Stomach smooth muscle (tissue), 2 donors: Measurements from ENCODE around the gene TP53BP2.

Experiments
- H3K27ac ChIP-seq: one replicate; pipeline ENCODE4 v1.7.0; 2013; ENCODE audit warnings: mild to moderate bottlenecking, low read length, inconsistent platforms
- H3K27me3 ChIP-seq, 2 donors: one replicate each; pipeline ENCODE4 v1.7.0; 2013; ENCODE audit warnings: low read length in 2 of 2; ENCODE audit not compliant: insufficient read depth in 2 of 2, control insufficient read depth in 1 of 2
- H3K36me3 ChIP-seq, 2 donors: one replicate each; pipeline ENCODE4 v1.7.0; 2013; ENCODE audit warnings: low read length in 2 of 2; ENCODE audit not compliant: control insufficient read depth in 2 of 2, insufficient read depth in 2 of 2
- H3K4me1 ChIP-seq: one replicate; pipeline ENCODE4 v1.7.0; 2013; ENCODE audit warnings: low read length; ENCODE audit not compliant: control insufficient read depth, insufficient read depth
- H3K4me3 ChIP-seq, 2 donors: one replicate each; pipeline ENCODE4 v1.7.0; 2013; ENCODE audit warnings: low read length in 2 of 2
- H3K9ac ChIP-seq, 2 donors: one replicate each; pipeline ENCODE4 v1.7.0; 2013; ENCODE audit warnings: low read length in 2 of 2, mild to moderate bottlenecking in 1 of 2
- H3K9me3 ChIP-seq, 2 donors: one replicate each; pipeline ENCODE4 v1.7.0; 2013; ENCODE audit warnings: low read length in 2 of 2; ENCODE audit not compliant: control insufficient read depth in 2 of 2
- donor health status: healthy.
- donor health status: Pancreatic carcinoma.

The TP53BP2 gene

GRCh38 chr1:223765036-223765718 is 80.6 kb downstream of the TP53BP2 start:
- no peaks in the 10 kb centered on the region for H3K4me1 ChIP-seq
- no peak overlapping the region for H3K9ac ChIP-seq
- H3K36me3 ChIP-seq = peaks cover 45 to 59% of the 10 kb centered on the region in 2 donors
- no peaks in the 10 kb centered on the region for H3K27me3 ChIP-seq
- H3K27ac ChIP-seq = peak overlapping the region; percentile 18
- no peak overlapping the region for H3K4me3 ChIP-seq
- no peaks in the 10 kb centered on the region for H3K9me3 ChIP-seq

GRCh38 chr1:223763881-223764280 is 81.9 kb downstream of the TP53BP2 start:
- Histone ChIP-seq H3K27ac (no peak overlapping the region), H3K27me3 (no peaks in the 10 kb centered on the region), H3K9ac (no peak overlapping the region), H3K4me3 (no peak overlapping the region), H3K4me1 (no peaks in the 10 kb centered on the region), H3K36me3 (peaks cover 49 to 61% of the 10 kb centered on the region in 2 donors), H3K9me3 (no peaks in the 10 kb centered on the region)

GRCh38 chr1:223763251-223763650 is 82.5 kb downstream of the TP53BP2 start:
- Histone ChIP-seq H3K36me3 (peaks cover 54 to 64% of the 10 kb centered on the region in 2 donors), H3K4me1 (no peaks in the 10 kb centered on the region), H3K27ac (no peak overlapping the region), H3K9me3 (no peaks in the 10 kb centered on the region), H3K27me3 (no peaks in the 10 kb centered on the region), H3K9ac (no peak overlapping the region), H3K4me3 (no peak overlapping the region)

GRCh38 chr1:223761411-223761810 is 84.3 kb downstream of the TP53BP2 start:
- no peaks in the 10 kb centered on the region for H3K27me3 ChIP-seq
- no peak overlapping the region for H3K9ac ChIP-seq
- H3K4me1 ChIP-seq = no peaks in the 10 kb centered on the region
- H3K27ac ChIP-seq = no peak overlapping the region
- H3K4me3 ChIP-seq = no peak overlapping the region
- peaks cover 58 to 74% of the 10 kb centered on the region in 2 donors for H3K36me3 ChIP-seq
- no peaks in the 10 kb centered on the region for H3K9me3 ChIP-seq

GRCh38 chr1:223760833-223761232 is 84.9 kb downstream of the TP53BP2 start:
- Histone ChIP-seq H3K4me3 (no peak overlapping the region), H3K27ac (no peak overlapping the region), H3K36me3 (peaks cover 52 to 77% of the 10 kb centered on the region in 2 donors), H3K9me3 (no peaks in the 10 kb centered on the region), H3K4me1 (no peaks in the 10 kb centered on the region), H3K9ac (no peak overlapping the region), H3K27me3 (no peaks in the 10 kb centered on the region)

GRCh38 chr1:223759273-223759672 is 86.5 kb downstream of the TP53BP2 start:
- no peak overlapping the region for H3K27ac ChIP-seq
- no peaks in the 10 kb centered on the region for H3K9me3 ChIP-seq
- H3K27me3 ChIP-seq = no peaks in the 10 kb centered on the region
- no peaks in the 10 kb centered on the region for H3K4me1 ChIP-seq
- no peak overlapping the region for H3K9ac ChIP-seq
- H3K4me3 ChIP-seq = no peak overlapping the region
- H3K36me3 ChIP-seq = peaks cover 63 to 74% of the 10 kb centered on the region in 2 donors

GRCh38 chr1:223758734-223759133 is 87.0 kb downstream of the TP53BP2 start:
- no peak overlapping the region for H3K27ac ChIP-seq

GRCh38 chr1:223756806-223757700 is 88.7 kb downstream of the TP53BP2 start:
- H3K4me3 ChIP-seq = no peak overlapping the region
- no peaks in the 10 kb centered on the region for H3K9me3 ChIP-seq
- H3K4me1 ChIP-seq = no peaks in the 10 kb centered on the region
- H3K27me3 ChIP-seq = no peaks in the 10 kb centered on the region
- H3K9ac ChIP-seq = no peak overlapping the region
- no peak overlapping the region for H3K27ac ChIP-seq
- peaks cover 65 to 70% of the 10 kb centered on the region in 2 donors for H3K36me3 ChIP-seq

More at GRCh38 chr1:223758734-223759133, 87.0 kb downstream of the TP53BP2 start:
- peaks cover 62 to 69% of the 10 kb centered on the region in 2 donors for H3K36me3 ChIP-seq
- H3K27me3 ChIP-seq = no peaks in the 10 kb centered on the region
- no peaks in the 10 kb centered on the region for H3K9me3 ChIP-seq
- no peaks in the 10 kb centered on the region for H3K4me1 ChIP-seq
- no peak overlapping the region for H3K9ac ChIP-seq
- H3K4me3 ChIP-seq = no peak overlapping the region

- no peak overlapping the region for H3K9ac ChIP-seq
- no peaks in the 10 kb centered on the region for H3K4me1 ChIP-seq
- no peak overlapping the region for H3K27ac ChIP-seq
- H3K9me3 ChIP-seq = no peaks in the 10 kb centered on the region
- no peaks in the 10 kb centered on the region for H3K27me3 ChIP-seq
- H3K36me3 ChIP-seq = peaks cover 71% of the 10 kb centered on the region in 2 donors
- no peak overlapping the region for H3K4me3 ChIP-seq
Measured at GRCh38 chr1:223755992-223756775, 89.6 kb downstream of the TP53BP2 start.

- Histone ChIP-seq H3K36me3 (peaks cover 72 to 73% of the 10 kb centered on the region in 2 donors), H3K27me3 (no peaks in the 10 kb centered on the region), H3K27ac (no peak overlapping the region), H3K4me1 (no peaks in the 10 kb centered on the region), H3K9ac (no peak overlapping the region), H3K9me3 (no peaks in the 10 kb centered on the region), H3K4me3 (no peak overlapping the region)
Measured at GRCh38 chr1:223755432-223755792, 90.3 kb downstream of the TP53BP2 start.
